Head of caudate nucleus (tissue), 42 donors: ENCODE data around the gene ERGIC3.

ENCODE experiments used
- DNase-seq, 42 donors: peaks; one replicate each; pipeline versions ENCODE4 v3.0.0 to v3.0.0-alpha.2; 2020 to 2021; ENCODE audit warnings: mixed read lengths in 7 of 42
- intact Hi-C: fragments of 100-400 bp; cut with DNase I; formaldehyde crosslinking; loops from one replicate; pipeline ENCODE4 v1.15.0; 2022

Gene ERGIC3

DNA sequence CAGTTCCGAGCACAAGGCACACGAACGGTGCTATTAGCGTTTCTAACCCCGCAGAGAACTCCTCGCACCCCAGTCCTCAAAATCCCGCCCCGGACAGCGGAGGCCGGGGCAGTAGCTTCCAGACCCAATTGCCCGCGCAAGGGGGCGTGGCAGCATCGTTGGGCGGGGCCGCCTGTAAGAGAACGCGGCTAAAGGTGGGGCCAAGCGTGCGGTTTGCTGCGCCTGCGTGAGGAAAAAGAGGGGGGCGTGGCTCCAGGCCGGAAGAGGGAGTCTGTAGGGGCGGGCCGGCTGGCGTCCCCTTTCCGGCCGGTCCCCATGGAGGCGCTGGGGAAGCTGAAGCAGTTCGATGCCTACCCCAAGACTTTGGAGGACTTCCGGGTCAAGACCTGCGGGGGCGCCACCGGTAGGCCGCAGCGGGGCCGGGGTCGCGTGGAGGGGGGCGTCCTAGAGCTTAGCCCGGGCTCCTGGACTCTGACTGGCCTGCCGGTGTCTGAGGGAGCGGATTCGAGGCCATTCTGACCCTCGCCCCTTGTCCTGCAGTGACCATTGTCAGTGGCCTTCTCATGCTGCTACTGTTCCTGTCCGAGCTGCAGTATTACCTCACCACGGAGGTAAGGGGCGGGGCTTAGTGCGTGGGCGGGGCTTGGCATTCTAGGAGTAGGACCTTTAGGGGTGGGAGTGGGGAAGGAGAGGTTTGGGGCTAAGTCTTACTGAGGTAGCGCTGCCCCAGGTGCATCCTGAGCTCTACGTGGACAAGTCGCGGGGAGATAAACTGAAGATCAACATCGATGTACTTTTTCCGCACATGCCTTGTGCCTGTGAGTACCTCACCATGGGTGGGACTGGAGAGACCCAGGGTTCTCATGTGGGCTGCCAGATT is at the start of gene ERGIC3:
ERGIC3 (plus strand) TSS at position 296 of the 880 bp plus-strand sequence; CDS start at position 316, 20 bp downstream.
- DNase-seq, result peak; percentile 90 to 98 (median 95)
- intact Hi-C loops, result no loop called here

DNA sequence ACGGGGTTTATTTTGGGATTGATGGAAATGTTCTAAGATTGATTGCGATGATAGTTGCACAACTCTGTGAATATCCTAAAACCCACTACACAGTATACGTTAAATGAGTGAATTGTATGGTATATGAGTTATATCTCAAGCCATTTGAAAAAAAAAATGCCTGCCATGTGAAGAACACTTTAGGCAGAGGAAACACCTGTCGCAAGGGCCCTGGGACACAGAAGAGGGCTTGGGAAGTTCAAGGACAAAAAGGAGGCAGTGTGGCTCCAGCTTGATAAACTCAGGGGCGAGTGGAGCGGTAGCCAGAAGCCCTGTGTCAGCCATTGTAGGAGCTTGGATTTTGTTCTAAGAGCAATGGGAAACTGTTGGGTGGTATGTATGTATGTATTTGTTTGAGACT is 49.5 kb upstream of the ERGIC3 start:
- intact Hi-C loops, result no loop called here
- no peak for DNase-seq

DNA sequence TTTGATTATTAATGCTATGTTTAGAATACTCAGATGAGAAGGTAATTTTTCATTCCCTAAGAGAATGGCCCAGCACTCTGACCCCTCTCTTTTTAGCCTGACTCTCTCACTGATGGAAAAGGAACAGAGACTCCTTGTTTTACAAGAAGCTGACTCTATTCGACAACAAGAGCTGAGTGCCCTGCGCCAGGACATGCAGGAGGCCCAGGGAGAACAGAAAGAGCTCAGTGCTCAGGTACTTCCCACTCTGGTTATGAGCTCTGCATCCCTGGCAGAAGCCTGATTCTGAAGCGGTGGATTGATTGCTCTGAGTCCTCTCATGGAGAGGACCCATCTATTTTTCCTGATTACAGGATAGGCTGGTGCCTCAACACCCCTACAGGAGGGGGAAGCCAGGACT is 45.4 kb upstream of the ERGIC3 start:
- intact Hi-C loops, result no loop called here
- DNase-seq, result peak in 1 of 42 donors; percentile 13

DNA sequence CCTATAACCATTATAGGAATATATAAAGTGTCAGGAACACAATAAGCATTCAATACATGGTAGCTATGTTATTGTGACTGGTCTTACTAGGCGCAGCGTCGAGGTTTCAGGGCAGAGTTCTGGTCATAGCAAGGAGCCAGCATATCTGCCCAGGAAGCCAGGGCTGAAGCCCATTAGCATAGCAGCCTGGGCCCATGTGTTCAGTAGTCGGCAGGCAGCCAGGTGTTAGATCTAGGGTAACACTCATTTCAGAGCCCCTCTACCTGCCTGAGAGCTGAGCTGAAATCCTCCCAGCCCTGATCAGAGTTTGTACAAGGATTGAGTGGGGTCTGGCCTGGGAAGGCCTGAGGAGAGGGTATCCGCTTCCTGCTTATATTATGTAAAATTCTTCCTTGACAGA is 44.6 kb upstream of the ERGIC3 start:
- intact Hi-C loops, result no loop called here
- DNase-seq, result no peak

DNA sequence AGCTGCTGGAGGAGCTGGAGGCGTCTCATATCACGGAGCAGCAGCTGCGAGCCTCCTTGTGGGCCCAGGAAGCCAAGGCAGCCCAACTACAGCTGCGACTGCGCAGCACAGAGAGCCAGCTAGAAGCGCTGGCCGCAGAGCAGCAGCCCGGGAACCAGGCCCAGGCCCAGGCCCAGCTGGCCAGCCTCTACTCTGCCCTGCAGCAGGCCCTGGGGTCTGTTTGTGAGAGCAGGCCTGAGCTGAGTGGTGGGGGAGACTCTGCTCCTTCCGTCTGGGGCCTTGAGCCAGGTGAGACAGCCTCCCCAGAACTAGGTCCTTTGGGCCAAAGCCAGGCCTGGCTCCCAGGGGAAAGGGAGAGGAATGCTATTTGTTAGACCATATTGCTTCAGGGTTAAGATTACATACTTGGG is 44.1 kb upstream of the ERGIC3 start:
- DNase-seq, result peak; percentile 49 to 91 (median 76)
- intact Hi-C loops, result no loop called here

DNA sequence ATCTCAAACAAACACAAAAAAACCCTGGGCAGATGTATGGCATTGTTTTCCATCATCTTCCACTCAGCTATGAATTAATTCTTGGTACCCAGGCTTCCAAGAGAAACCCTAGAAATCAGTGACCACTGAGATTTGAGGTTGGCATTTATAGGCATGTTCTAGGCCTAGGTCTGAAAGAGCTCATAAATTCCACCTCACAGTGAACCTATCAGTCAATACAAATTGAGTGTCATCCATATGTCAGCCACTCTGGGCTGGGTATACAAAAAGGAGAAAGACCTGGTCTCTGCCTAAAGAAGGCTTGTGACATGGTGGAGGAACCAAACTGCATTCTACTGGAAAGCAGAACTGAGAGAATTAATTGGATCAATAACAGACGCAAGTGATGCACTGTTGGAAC is 42.6 kb upstream of the ERGIC3 start:
- DNase-seq, result no peak
- intact Hi-C loops, result no loop called here

DNA sequence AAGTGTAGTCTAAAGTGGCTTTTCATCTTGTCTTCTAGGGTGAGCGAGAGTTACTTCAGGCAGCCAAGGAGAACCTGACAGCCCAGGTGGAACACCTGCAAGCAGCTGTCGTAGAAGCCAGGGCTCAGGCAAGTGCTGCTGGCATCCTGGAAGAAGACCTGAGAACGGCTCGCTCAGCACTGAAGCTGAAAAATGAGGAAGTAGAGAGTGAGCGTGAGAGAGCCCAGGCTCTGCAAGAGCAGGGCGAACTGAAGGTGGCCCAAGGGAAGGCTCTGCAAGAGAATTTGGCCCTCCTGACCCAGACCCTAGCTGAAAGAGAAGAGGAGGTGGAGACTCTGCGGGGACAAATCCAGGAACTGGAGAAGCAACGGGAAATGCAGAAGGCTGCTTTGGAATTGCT is 39.5 kb upstream of the ERGIC3 start:
- intact Hi-C loops, result no loop called here
- DNase-seq, result no peak

DNA sequence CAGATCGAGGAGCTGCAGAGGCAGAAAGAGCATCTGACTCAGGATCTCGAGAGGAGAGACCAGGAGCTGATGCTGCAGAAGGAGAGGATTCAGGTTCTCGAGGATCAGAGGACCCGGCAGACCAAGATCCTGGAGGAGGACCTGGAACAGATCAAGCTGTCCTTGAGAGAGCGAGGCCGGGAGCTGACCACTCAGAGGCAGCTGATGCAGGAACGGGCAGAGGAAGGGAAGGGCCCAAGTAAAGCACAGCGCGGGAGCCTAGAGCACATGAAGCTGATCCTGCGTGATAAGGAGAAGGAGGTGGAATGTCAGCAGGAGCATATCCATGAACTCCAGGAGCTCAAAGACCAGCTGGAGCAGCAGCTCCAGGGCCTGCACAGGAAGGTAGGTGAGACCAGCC is 38.6 kb upstream of the ERGIC3 start:
- intact Hi-C loops, result no loop called here
- DNase-seq, result no peak

DNA sequence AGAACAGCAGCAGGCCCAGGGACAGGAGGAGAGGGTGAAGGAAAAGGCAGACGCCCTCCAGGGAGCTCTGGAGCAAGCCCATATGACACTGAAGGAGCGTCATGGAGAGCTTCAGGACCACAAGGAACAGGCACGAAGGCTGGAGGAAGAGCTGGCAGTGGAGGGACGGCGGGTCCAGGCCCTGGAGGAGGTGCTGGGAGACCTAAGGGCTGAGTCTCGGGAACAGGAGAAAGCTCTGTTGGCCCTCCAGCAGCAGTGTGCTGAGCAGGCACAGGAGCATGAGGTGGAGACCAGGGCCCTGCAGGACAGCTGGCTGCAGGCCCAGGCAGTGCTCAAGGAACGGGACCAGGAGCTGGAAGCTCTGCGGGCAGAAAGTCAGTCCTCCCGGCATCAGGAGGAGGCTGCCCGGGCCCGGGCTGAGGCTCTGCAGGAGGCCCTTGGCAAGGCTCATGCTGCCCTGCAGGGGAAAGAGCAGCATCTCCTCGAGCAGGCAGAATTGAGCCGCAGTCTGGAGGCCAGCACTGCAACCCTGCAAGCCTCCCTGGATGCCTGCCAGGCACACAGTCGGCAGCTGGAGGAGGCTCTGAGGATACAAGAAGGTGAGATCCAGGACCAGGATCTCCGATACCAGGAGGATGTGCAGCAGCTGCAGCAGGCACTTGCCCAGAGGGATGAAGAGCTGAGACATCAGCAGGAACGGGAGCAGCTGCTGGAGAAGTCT is 37.9 kb upstream of the ERGIC3 start:
- peak in 17 of 42 donors; percentile 10 to 42 (median 22) for DNase-seq
- intact Hi-C loops, result no loop called here

DNA sequence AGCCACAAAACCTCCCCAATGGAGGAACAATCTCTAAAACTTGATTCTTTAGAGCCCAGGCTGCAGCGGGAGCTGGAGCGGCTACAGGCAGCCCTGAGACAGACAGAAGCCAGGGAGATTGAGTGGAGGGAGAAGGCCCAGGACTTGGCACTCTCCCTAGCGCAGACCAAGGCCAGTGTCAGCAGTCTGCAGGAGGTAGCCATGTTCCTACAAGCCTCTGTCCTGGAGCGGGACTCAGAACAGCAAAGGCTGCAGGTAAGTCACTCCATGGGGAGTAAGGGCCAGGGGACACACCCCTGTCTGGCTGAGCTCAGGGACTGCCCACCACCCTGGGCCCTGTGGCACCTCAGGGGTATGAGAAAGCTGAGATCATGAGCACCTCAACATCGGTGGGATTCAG is 37.1 kb upstream of the ERGIC3 start:
- intact Hi-C loops, result no loop called here
- no peak for DNase-seq

DNA sequence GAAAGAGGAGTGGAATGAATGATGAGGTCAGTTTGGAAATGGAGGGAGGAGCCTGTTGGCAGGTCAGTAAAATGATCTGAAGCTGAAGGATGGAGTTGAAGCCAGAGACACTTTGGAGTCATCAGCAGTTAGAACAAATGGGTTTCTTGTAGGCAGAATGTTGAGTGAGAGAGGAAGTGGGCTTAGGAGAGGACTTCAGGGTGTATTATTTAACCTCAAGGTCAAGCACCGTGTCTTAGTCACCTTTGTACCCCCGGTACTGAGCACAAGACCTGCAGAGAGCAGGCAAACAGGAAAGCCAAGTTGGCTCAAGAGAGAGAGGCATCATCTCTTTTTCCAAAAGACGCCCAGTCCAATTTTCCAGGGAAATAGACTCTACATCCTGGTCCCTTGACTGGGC is 35.7 kb upstream of the ERGIC3 start:
- DNase-seq, result no peak
- intact Hi-C loops, result no loop called here

DNA sequence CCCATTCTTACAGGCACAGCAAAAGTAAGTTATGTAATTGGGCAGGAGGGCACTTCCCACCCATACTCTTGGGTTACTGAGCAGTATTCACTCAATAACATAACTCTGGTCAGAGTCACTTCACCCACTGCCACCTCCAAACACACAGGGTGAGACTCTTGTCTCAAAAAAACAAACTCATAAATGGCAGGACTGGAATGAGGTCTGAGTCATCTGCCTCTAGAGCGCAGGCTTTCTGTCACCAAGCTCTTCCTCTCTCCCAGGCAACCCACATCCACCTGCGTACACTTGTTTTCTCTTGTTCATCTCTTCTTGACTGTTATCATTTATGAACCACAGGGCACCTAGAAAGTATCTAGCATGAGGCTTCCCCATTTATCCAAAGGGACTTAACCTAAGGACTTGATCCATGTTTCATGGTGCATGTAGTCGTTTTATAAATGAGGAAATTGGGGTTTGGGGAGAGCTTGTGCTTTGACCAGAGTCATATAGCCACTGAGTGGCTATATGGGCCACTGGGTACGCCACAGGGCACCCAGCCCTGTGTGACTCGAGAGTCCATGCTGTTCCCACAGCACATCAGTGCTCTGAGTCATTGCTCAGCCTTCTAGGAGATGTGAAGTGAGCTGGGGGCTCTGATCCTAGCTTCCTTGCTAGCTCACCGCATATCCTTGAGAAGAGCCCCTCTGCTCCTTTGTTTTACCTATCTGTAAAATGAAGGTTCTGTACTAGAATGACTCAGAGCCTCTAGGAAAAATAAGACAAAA is 34.8 kb upstream of the ERGIC3 start:
- peak in 22 of 42 donors; percentile 8 to 77 (median 46) for DNase-seq
- intact Hi-C loops, result no loop called here

DNA sequence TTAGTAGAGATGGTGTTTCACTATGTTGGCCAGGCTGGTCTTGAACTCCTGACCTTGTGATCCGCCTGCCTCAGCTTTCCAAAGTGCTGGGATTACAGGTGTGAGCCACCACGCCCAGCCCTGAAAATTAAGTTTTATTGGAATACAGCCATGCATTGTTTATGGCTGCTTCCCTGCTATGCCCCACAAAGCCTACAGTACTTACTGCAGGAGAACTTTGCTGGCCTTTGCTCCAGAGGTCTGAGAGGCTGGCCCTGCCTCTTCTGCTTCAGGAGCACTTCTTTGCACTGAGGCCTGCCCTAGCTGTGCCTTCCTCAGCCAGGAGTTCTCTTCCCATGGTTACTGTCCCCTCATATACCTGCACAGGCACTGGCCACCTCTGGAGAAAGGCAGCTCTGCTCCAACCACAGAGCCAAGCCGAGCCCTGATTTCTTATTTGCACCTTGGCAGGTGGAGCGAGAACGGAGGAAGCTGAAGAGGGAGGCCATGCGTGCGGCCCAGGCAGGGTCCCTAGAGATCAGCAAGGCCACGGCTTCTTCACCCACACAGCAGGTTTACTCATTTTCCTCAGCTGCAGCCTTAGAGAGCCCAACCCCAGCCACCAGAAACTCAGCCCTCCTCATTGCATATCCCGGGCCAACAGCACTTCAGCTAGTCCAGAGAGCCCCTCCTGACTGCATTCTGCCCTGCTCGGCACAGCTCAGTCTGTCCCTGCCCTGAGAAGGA is 33.2 kb upstream of the ERGIC3 start:
- intact Hi-C loops, result no loop called here
- DNase-seq, result no peak

DNA sequence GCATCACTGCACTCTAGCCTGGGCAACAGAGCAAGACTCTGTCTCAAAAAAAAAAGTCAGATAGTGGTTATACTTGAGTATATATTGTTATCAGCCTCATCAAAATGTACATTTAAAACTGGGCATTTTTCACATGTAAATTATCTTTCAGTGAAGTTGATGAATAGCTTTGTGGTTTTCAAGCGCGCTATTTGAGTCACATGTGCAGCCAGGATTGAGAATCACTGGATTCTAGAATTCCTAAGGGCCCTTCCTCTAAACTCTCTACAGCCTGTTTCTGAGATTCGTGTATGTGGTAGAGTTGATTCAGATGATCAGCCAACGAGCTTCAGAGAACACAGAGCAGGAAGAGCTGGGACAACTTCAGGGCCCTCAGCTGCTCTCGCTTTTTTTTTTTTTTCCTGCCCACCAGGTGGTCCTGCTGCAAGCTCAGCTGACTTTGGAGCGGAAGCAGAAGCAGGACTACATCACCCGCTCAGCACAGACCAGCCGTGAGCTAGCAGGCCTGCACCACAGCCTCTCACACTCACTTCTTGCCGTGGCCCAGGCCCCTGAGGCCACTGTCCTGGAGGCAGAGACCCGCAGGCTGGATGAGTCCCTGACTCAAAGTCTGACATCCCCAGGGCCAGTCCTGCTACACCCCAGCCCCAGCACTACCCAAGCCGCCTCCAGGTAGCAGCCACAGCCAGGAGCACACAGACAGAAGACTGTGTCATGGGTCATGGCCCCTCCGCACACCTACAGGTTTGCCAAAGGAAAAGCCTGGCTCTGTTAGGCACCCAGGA is 30.7 kb upstream of the ERGIC3 start:
- peak in 1 of 42 donors; percentile 7 for DNase-seq
- intact Hi-C loops, result no loop called here

DNA sequence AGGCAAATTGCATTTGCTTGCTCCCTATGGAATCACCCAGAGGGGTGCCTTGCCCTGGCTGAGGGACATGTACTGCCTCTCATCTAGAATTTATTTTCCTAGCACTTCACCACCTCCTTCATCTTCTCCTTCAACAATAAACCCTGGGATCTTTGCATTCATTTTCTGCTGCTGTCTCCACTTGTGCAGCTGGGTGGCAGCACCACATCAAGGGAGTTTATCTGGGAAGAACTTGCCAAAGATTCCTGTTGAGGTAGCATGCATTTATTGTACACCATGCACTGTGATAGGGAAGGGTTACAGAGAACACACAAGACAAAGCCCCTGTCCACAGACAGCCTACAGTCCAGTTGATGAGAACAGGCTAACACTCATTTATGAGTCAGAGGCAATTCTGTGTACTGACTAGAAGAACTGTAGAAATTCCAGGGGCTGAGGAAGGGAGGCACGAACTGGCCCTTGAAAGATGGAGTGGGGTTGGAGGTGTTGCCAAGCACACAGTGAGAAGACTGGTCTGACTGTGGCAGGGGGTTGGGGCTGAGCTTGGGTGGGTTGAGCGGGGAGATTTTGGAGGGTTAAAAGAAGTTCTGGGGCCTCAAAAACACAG is 30.0 kb upstream of the ERGIC3 start:
- intact Hi-C loops, result no loop called here
- peak in 38 of 42 donors; percentile 13 to 76 (median 48) for DNase-seq

DNA sequence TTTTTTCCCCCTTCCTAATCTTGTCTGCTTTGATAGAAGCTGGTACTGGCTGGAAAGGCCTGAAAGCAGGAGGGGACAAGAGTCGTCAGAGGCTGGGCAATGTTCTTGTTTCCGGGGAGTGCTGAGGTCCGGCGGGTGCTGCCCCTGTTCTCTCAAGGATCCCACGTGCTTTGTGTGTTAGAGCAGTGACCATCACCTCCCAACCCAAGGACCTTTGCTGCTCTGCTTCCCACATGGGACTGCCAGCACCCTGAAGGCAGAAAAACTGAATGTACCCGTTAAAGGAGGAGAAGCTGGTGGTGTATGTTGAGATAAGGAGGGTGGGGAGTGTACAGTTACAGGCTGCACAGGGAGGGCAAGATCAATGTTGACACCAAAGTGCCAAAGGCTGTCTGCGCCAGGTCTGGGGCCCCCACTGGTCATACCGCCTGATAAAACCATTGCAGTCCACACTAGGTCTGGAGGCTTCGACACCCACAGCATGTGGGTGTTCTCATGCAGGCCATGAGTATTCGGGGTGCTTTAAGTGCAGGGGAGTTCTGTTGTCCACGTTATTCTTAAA is 27.4 kb upstream of the ERGIC3 start:
- intact Hi-C loops, result no loop called here
- no peak for DNase-seq

DNA sequence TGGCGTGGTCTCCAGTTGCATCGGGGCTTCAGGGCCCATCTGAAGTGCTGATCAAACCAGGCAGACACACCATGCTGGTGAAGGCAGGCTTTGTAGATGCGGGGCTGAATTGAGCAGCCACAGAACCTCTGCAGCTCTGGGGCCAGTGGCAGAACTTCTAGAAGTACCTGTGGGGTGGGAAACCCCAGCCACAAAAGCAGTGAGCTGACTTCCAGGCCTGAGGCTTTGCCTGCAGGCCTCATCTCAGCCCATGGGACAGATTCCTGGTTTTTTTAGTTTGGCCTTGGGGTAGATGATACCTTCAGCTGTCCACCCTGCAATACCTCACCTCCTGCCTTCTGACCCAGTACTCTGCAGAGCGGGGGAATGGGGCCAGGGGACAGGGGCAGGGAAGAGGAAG is 26.5 kb upstream of the ERGIC3 start:
- intact Hi-C loops, result no loop called here
- DNase-seq, result no peak
